K562 (cell line): ENCODE data around the gene SS18L1. TPM values are rescaled to one million over a fixed set of nuclear protein-coding genes. Genes with fewer than 3 reads are reported as not detected.
A peak's percentile ranks its signal among the peaks of the same experiment; 100 is the strongest.

Experiments
- ASH1L ChIP-seq: fragments of 450-650 bp; IDR thresholded peaks from 2 replicates; pipeline ENCODE4 v1.6.1; 2018; ENCODE audit warnings: borderline replicate concordance, mild to moderate bottlenecking, low read depth; ENCODE audit not compliant: partially characterized antibody
- E2F8 ChIP-seq: fragments of 450-650 bp; IDR thresholded peaks from 2 replicates; pipeline ENCODE4 v1.7.1; 2018; ENCODE audit warnings: mild to moderate bottlenecking, low read depth; ENCODE audit not compliant: partially characterized antibody
- HSF4 ChIP-seq: fragments of 250-450 bp; sonication (Bioruptor Pico); IDR thresholded peaks from 2 replicates; pipeline ENCODE4 v2.1.2; 2022; ENCODE audit warnings: mild to moderate bottlenecking, moderate library complexity, borderline replicate concordance
- NFYB ChIP-seq: IDR thresholded peaks from 2 replicates; pipeline ENCODE4 v1.6.1; 2011; ENCODE audit warnings: mild to moderate bottlenecking, moderate library complexity; ENCODE audit not compliant: insufficient read length; ENCODE audit errors: extremely low read depth
- RB1 ChIP-seq: fragments of 450-650 bp; IDR thresholded peaks from 2 replicates; pipeline ENCODE4 v1.6.1; 2017; ENCODE audit warnings: low read depth, mild to moderate bottlenecking
- SIX5 ChIP-seq, 2 experiments: IDR thresholded peaks; 2 replicates each; pipeline ENCODE4 v1.6.1; 2011; ENCODE audit warnings: low read length in 2 of 2, borderline replicate concordance in 1 of 2, low read depth in 1 of 2, mild to moderate bottlenecking in 1 of 2, moderate library complexity in 1 of 2; ENCODE audit not compliant: insufficient read depth in 1 of 2
- TBL1XR1 ChIP-seq, 2 experiments: IDR thresholded peaks; 2 replicates each; pipeline ENCODE4 v1.6.1; 2012; ENCODE audit warnings: improper control_type of control experiment in 2 of 2, low read length in 2 of 2, mild to moderate bottlenecking in 1 of 2
- TGIF2 ChIP-seq: sonication (generic); formaldehyde crosslinking; IDR thresholded peaks from 2 replicates; pipeline ENCODE4 v1.8.1; 2022; ENCODE audit warnings: mild to moderate bottlenecking, missing genetic modification reagents, moderate library complexity
- ZNF134 ChIP-seq: fragments of 250-450 bp; sonication (Bioruptor Pico); conservative IDR thresholded peaks from 2 replicates; pipeline ENCODE4 v1.4.0; 2020
- ZNF57 ChIP-seq: fragments of 450-650 bp; formaldehyde crosslinking; IDR thresholded peaks from 2 replicates; pipeline ENCODE4 v1.4.0; 2020; ENCODE audit warnings: mild to moderate bottlenecking, moderate library complexity
- ZNF707 ChIP-seq: fragments of 250-450 bp; sonication (Bioruptor Pico); conservative IDR thresholded peaks from 2 replicates; pipeline ENCODE4 v1.8.0; 2022; ENCODE audit warnings: inconsistent platforms, mild to moderate bottlenecking, moderate library complexity
- polyA plus RNA-seq, 8 experiments: library from polyadenylated mRNA; depleted of rRNA in 4 of 8; stranded (reverse) in 5 of 8; unstranded in 3 of 8; fragments of >200 nt; fragmentation: Nextera tagmentation in 2 of 8; fragmentation: Illumina TruSeq in 1 of 8; extraction: Ambion mirVana in 2 of 8; extraction: Trizol in 1 of 8; gene quantifications; 2 replicates each; pipeline versions ENCODE4 v1.2.1 to v1.2.3, GENCODE V29; 2011 to 2014; ENCODE audit warnings: inconsistent platforms in 1 of 8, missing spikeins in 1 of 8
- total RNA-seq, 7 experiments: library from RNA; depleted of rRNA in 6 of 7; stranded (reverse); fragments of >200 nt in 6 of 7; fragmentation: Illumina TruSeq in 2 of 7; extraction: Trizol in 2 of 7; gene quantifications; 2 replicates each; pipeline versions ENCODE4 v1.2.1 to v1.2.3, GENCODE V29; 2011 to 2021; ENCODE audit warnings: low replicate concordance in 1 of 7
- TF ChIP-seq, protein P1 (sequence below): fragments of 200-800 bp; sonication (Bioruptor generic); IDR thresholded peaks from 2 replicates; pipeline ENCODE4 v1.6.1; 2017; ENCODE audit warnings: missing genetic modification characterization, missing compliant biosample characterization
- TF ChIP-seq, protein P2 (sequence below), 2 experiments: fragments of 450-650 bp; IDR thresholded peaks; 2 replicates each; pipeline ENCODE4 v1.6.1; 2016; ENCODE audit warnings: mild to moderate bottlenecking in 2 of 2, borderline replicate concordance in 1 of 2, low read depth in 1 of 2, moderate library complexity in 1 of 2

Gene SS18L1
- total and polyA plus RNA-seq, 9 of the 15 experiments (the other 6 are each of a cell fraction or from before 2014, with no cell fraction given), result 2.7 to 28.3 (median 15.1) TPM

DNA sequence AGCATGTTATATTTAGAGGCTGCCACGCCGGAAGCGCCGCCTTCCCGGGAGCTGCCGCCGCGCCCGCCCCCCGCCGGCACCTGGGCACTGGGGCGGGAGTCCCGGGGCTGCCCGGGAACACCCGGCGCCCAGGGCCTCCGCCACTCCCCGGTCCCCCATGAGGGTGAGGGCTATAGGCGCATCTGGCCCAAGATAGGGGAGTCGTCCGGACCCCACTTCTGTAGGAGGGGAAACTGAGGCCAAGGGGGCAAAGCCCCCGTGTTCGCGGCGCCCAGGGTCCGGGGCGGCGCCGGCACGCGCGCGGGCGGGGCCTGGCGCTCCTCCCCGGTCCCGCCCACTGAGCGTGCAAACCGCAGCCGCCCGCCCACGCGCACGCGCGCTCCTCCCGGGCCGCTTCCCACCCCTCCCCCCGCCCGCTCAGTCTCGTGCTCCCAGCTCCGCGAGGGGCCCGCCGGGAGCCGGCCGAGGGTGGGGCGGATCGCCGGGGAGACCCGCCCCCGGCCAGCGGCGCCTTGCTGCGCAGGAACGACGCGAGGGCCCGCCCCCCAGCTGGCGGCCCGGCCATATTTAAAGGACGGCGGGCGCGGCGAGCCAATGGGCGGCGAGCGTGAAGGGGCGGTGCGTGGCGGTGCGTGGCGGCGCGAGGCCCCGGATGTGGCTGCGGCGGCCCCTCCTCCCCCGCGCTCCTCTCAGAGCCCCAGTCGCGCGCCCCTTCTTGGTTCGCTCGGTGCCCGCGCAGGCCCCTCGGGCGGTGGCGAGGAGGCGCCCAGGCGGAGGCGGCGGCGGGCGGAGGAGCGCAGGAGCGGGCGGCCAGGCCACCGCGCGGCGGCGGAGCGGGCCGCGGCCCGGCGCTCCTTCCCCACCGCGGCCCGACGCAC, 21.6 kb upstream of the SS18L1 start, which contains the start of gene LSM14B (continued):
- TF ChIP-seq HSF4 (CRISPR knock-in tag) (no peak), RB1 (no peak; the same call in 1 of the 2 replicates), E2F8 (no peak), NFYB (peak; percentile 59), ASH1L (no peak), SIX5 (IDR thresholded peaks at IDR 0.05; ENCODE audit: borderline replicate concordance in 1 of 2, insufficient read depth in 1 of 2, low read depth in 1 of 2, low read length in 2 of 2) (no peak), ZNF707 (CRISPR knock-in tag) (no peak), ZNF57 (CRISPR knock-in tag) (no peak), TBL1XR1 (IDR thresholded peaks at IDR 0.05; ENCODE audit: low read length in 2 of 2) (peak in 1 of 2 experiments; percentile 12; a peak in 1 of 4 replicates), TGIF2 (CRISPR knock-in tag) (0 out of 2 replicates have a peak, but pooled peaks have one; percentile 12), ZNF134 (no peak)
- TF ChIP-seq, protein P1, sequence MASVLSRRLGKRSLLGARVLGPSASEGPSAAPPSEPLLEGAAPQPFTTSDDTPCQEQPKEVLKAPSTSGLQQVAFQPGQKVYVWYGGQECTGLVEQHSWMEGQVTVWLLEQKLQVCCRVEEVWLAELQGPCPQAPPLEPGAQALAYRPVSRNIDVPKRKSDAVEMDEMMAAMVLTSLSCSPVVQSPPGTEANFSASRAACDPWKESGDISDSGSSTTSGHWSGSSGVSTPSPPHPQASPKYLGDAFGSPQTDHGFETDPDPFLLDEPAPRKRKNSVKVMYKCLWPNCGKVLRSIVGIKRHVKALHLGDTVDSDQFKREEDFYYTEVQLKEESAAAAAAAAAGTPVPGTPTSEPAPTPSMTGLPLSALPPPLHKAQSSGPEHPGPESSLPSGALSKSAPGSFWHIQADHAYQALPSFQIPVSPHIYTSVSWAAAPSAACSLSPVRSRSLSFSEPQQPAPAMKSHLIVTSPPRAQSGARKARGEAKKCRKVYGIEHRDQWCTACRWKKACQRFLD (CRISPR knock-in tag), result peak; percentile 52; the same call in 1 of the 2 replicates
- TF ChIP-seq, protein P2, sequence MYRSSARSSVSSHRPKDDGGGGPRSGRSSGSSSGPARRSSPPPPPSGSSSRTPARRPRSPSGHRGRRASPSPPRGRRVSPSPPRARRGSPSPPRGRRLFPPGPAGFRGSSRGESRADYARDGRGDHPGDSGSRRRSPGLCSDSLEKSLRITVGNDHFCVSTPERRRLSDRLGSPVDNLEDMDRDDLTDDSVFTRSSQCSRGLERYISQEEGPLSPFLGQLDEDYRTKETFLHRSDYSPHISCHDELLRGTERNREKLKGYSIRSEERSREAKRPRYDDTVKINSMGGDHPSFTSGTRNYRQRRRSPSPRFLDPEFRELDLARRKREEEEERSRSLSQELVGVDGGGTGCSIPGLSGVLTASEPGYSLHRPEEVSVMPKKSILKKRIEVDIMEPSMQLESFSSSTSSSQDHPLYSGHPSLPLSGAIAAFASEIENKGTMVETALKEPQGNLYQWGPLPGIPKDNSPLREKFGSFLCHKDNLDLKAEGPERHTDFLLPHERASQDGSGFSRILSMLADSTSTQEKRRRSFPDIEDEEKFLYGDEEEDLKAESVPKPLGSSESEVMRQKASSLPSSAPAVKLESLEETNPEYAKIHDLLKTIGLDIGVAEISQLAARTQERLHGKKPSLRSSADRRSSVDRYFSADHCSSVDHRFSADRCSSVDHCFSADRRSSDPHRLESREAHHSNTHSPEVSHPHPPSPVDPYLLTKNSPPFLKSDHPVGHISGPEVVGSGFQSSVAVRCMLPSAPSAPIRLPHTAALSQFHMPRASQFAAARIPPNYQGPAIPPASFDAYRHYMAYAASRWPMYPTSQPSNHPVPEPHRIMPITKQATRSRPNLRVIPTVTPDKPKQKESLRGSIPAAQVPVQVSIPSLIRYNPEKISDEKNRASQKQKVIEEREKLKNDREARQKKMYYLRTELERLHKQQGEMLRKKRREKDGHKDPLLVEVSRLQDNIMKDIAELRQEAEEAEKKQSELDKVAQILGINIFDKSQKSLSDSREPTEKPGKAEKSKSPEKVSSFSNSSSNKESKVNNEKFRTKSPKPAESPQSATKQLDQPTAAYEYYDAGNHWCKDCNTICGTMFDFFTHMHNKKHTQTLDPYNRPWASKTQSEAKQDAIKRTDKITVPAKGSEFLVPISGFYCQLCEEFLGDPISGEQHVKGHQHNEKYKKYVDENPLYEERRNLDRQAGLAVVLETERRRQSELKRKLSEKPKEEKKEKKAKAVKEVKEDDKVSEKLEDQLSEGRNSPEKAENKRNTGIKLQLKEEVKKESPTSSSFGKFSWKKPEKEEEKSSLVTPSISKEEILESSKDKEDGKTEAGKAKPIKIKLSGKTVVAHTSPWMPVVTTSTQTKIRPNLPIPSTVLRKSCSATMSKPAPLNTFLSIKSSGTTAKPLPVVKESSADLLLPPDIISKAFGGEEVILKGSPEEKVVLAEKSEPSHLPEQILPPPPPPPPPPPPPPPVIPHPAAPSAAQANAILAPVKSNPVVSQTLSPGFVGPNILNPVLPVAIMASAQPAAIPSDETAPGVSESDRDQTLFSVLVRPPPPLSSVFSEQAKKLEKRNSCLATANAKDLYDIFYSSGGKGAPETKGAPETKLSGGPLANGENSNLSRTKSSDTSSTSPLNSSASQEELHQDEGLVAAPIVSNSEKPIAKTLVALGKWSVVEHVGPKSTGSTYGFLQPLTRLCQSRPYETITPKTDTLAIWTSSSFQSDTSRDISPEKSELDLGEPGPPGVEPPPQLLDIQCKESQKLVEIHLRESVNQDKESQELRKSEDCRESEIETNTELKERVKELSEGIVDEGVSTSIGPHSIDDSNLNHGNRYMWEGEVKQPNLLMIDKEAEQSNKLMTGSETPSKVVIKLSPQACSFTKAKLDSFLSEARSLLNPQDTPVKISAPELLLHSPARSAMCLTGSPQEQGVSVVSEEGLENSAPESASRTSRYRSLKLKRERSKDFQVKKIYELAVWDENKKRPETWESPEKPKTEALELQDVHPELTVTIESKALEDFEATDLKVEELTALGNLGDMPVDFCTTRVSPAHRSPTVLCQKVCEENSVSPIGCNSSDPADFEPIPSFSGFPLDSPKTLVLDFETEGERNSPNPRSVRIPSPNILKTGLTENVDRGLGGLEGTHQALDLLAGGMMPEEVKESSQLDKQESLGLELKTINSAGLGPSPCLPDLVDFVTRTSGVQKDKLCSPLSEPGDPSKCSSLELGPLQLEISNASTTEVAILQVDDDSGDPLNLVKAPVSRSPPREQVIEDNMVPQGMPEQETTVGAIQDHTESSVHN (IDR thresholded peaks at IDR 0.05; ENCODE audit: borderline replicate concordance in 1 of 2, low read depth in 1 of 2), result no peak
